Measurements from ENCODE around the gene FIBP. TPM values are rescaled to one million over a fixed set of nuclear protein-coding genes. Genes with fewer than 3 reads are reported as not detected.

FIBP gene
- total and polyA plus RNA-seq, 10 of the 15 experiments (the other 5 are each of a cell fraction or from before 2014, with no cell fraction given), result 65.1 to 182 (median 94.6) TPM

GRCh38 chr11:65857853-65858680, 30.2 kb downstream of the FIBP start, which contains the start of gene CFL1 (continued):
- no peak; the same call in 1 of the 2 replicates for TF ChIP-seq REST (IDR thresholded peaks at IDR 0.05; ENCODE audit: low read depth, low read length)
- no peak for TF ChIP-seq SUPT20H (IDR thresholded peaks at IDR 0.05; ENCODE audit: borderline replicate concordance, control insufficient read depth, low read depth, low read length)
- no peak for TF ChIP-seq STAT3 (IDR thresholded peaks at IDR 0.05; ENCODE audit: low read depth, low read length)
- TF ChIP-seq POU2F2 (IDR thresholded peaks at IDR 0.05; ENCODE audit: borderline replicate concordance, low read depth, low read length), result peak; percentile 96
- peak; percentile 85 for TF ChIP-seq DPF2 (IDR thresholded peaks at IDR 0.05)
- no peak for TF ChIP-seq NR2C2 (IDR thresholded peaks at IDR 0.05; ENCODE audit: borderline replicate concordance, control insufficient read depth, insufficient read length, low read depth)
- TF ChIP-seq GATAD2B (conservative IDR thresholded peaks at IDR 0.05; ENCODE audit: low read depth), result peak; percentile 95
- TF ChIP-seq NR2C1 (IDR thresholded peaks at IDR 0.05), result peak; percentile 74
- TF ChIP-seq RAD51 (IDR thresholded peaks at IDR 0.05), result no peak
- TF ChIP-seq SMAD1 (IDR thresholded peaks at IDR 0.05; ENCODE audit: low read depth, partially characterized antibody), result no peak
- no peak for TF ChIP-seq MYB (IDR thresholded peaks at IDR 0.05; ENCODE audit: borderline replicate concordance, low read depth, low read length)
- TF ChIP-seq CREM (IDR thresholded peaks at IDR 0.05; ENCODE audit: low read depth), result peak; percentile 91; the same call in 1 of the 2 replicates
- TF ChIP-seq JUNB (IDR thresholded peaks at IDR 0.05), result no peak
- TF ChIP-seq CHD4 (IDR thresholded peaks at IDR 0.05), result no peak
- peak; percentile 90; the same call in 1 of the 2 replicates for TF ChIP-seq STAT1 (conservative IDR thresholded peaks at IDR 0.05)
- TF ChIP-seq IKZF2 (IDR thresholded peaks at IDR 0.05), result no peak; a peak in 1 of 4 replicates
- TF ChIP-seq ZNF622 (IDR thresholded peaks at IDR 0.05), result no peak; the same call in 1 of the 2 replicates
- TF ChIP-seq, protein P1, sequence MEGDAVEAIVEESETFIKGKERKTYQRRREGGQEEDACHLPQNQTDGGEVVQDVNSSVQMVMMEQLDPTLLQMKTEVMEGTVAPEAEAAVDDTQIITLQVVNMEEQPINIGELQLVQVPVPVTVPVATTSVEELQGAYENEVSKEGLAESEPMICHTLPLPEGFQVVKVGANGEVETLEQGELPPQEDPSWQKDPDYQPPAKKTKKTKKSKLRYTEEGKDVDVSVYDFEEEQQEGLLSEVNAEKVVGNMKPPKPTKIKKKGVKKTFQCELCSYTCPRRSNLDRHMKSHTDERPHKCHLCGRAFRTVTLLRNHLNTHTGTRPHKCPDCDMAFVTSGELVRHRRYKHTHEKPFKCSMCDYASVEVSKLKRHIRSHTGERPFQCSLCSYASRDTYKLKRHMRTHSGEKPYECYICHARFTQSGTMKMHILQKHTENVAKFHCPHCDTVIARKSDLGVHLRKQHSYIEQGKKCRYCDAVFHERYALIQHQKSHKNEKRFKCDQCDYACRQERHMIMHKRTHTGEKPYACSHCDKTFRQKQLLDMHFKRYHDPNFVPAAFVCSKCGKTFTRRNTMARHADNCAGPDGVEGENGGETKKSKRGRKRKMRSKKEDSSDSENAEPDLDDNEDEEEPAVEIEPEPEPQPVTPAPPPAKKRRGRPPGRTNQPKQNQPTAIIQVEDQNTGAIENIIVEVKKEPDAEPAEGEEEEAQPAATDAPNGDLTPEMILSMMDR (IDR thresholded peaks at IDR 0.05 in 2 of 3, conservative IDR thresholded peaks at IDR 0.05 in 1 of 3; ENCODE audit: control insufficient read depth in 2 of 3, extremely low read depth in 1 of 3, insufficient read depth in 1 of 3, low read depth in 3 of 3, low read length in 3 of 3), result no peak
- no peak for TF ChIP-seq ATF2 (IDR thresholded peaks at IDR 0.05; ENCODE audit: low read length)
- TF ChIP-seq RAD21 (IDR thresholded peaks at IDR 0.05; ENCODE audit: insufficient read depth, low read depth, low read length), result no peak
- no peak for TF ChIP-seq FOS (IDR thresholded peaks at IDR 0.05; ENCODE audit: borderline replicate concordance, extremely low read depth, insufficient read length)
- TF ChIP-seq SIN3A (IDR thresholded peaks at IDR 0.05; ENCODE audit: low read depth, low read length), result peak; percentile 93

All from GM12878 (cell line).